ENCODE results near the gene BNIP1.

DNA sequence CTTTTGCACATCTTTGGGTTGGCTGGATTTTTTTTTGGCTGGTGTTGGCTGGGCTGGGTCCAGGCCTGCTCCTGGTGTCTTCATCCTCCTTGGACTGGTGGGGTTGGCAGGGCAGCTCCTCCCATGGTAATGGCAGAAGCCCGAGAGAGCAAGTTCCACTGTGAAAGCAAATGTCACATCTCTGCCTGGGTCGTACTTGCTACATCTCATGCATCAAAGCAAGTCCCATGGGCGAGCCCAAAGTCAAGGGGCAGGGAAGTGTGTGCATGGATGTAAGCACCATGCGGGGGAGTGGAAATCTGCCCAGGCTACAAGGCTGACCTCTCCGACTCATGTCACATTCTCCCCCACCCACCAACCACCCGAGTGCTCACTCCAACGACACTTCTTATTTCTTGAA, 64.0 kb downstream of the BNIP1 start:
- TF ChIP-seq, protein P1, sequence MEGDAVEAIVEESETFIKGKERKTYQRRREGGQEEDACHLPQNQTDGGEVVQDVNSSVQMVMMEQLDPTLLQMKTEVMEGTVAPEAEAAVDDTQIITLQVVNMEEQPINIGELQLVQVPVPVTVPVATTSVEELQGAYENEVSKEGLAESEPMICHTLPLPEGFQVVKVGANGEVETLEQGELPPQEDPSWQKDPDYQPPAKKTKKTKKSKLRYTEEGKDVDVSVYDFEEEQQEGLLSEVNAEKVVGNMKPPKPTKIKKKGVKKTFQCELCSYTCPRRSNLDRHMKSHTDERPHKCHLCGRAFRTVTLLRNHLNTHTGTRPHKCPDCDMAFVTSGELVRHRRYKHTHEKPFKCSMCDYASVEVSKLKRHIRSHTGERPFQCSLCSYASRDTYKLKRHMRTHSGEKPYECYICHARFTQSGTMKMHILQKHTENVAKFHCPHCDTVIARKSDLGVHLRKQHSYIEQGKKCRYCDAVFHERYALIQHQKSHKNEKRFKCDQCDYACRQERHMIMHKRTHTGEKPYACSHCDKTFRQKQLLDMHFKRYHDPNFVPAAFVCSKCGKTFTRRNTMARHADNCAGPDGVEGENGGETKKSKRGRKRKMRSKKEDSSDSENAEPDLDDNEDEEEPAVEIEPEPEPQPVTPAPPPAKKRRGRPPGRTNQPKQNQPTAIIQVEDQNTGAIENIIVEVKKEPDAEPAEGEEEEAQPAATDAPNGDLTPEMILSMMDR (IDR thresholded peaks at IDR 0.05; ENCODE audit: extremely low read depth in 1 of 2, insufficient read depth in 1 of 2, low read depth in 1 of 2, low read length in 2 of 2): no peak
- TF ChIP-seq POLR2A (IDR thresholded peaks at IDR 0.05; ENCODE audit: low read depth, low read length): no peak

Measured in endothelial cell of umbilical vein (primary cell).